NCI-H1105 treated with DMSO at 0.1 percent for 48 hours (cell line): ENCODE measurements around the gene SPECC1L.

Experiments
- DNase-seq: peaks from one replicate; lab custom pipeline; 2025; lab: John Stamatoyannopoulos, UW

Gene SPECC1L

GRCh38 chr22:24366701-24367100 is 96.1 kb downstream of the SPECC1L start:
- no peak for DNase-seq

DNA sequence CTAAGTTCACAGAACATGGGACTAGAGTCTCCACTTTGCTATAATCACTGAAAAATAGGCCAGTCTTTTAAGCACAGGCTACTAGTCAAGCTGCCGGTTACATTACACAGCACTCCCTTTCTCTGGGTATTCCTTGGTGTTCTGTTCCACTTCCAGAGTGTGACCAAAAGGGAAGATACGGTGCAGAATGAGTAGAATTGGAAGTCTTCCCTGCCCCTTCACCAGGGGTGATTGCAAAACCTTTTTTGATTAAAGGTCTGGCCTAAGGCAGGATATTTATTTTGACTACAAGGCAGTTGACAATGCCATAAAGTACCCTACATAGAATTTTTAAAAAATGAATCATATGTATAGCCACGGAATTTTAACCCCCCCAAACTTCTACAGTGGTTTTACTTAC is 97.2 kb downstream of the SPECC1L start:
- no peak for DNase-seq

DNA sequence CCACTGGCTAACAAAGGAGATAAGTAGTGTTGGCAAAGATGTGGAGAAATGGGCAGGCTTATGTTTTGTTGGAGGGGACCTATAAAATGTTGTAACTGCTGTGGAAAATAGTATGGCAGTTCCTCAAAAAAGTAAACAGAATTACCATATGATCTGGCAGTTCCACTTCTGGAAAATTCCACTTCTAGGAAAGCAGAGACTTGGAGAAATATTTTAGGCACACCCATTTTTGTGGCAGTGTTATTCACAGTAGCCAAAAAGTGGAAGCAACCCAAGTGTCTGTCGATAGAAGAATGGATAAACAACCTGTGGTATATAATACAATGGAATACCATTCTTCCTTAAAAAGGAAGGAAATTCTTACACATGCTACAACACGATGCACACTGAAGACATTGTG is 99.8 kb downstream of the SPECC1L start:
- no peak for DNase-seq

GRCh38 chr22:24376002-24376401 is 105.4 kb downstream of the SPECC1L start:
- DNase-seq, result no peak

- DNase-seq, result no peak
These were observed 106.0 kb downstream of the SPECC1L start for GRCh38 chr22:24376586-24376985.

DNA sequence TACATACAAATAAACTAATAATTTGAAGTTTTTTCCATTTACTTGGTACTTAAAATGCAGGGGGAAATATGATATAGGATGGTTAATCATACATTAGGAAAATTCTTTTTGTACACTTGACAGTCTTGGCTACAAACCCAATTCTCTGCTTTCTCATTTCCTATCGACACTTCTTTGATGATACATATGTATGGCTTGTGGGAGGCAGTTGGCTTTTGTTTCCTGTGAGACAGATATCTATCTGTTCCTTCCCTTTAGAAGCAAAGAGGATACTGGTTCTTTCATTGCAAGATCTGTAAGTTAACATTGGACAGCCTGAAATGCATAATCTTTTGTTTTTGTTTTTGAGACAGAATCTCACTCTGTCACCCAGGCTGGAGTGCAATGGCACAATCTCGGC is 108.9 kb downstream of the SPECC1L start:
- DNase-seq, result no peak

- DNase-seq, result no peak
These were observed 109.7 kb downstream of the SPECC1L start for GRCh38 chr22:24380220-24380904.

DNA sequence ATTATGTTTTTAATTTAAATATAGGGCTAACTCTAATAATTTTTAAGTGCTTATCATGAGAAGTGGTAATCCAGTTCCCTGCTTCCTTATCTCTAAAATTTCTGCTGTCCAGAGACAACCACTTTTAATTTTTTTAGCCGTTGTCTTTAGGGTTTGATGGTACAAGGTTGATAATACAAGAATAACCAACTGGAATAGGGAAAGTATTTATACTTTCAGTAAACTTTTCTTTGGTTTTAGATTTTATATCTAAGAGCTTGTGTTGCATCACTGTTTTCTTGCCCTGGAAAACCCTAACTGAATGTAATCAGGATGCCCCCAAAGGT is 110.2 kb downstream of the SPECC1L start:
- DNase-seq, result no peak

GRCh38 chr22:24383061-24383460 is 112.4 kb downstream of the SPECC1L start:
- DNase-seq, result no peak

DNA sequence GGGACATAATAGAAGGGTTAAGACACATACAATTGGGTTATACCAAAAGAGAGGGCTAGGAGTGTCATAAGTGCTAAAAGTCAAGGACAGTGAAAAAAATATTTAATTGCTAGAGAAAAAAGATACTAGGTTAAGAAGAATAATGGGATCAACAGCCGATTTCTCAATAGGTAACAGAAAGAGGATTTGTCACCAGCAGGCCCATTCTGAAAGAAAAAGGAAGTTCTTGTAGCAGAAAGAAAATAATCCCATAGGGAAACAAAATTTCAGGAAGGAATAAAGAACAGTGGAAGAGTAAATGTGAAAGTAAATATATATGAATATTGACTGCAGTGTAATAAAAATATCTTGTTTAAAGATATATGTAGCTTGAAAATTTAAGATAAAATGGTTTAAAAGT is 113.5 kb downstream of the SPECC1L start:
- DNase-seq, result no peak

DNA sequence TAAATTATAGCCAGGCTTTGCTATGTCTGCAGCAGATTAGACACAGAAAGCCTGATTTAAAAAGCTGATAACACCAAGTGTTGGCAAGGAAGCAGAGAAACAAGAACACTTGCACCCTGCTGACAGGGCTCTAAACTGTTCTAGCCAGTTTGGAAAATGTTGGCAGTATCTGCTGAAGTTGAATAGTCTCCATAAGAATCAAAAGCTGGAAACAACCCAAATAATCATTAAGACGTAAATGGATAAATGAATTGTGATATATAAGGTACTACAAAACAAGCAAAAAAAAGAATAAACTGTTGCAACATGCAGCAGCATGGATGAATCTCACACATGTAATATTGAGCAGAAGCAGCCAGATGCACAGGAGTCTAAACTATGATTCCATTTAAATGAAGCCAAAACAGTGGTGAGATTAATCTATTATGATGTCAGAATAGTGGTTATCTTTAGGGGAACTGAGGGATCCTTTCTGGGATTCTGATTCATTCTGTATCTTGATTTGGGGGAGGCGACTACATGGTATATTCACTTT is 116.4 kb downstream of the SPECC1L start:
- no peak for DNase-seq

GRCh38 chr22:24389680-24390079 is 119.0 kb downstream of the SPECC1L start:
- no peak for DNase-seq

GRCh38 chr22:24390156-24390555 is 119.5 kb downstream of the SPECC1L start:
- no peak for DNase-seq

DNA sequence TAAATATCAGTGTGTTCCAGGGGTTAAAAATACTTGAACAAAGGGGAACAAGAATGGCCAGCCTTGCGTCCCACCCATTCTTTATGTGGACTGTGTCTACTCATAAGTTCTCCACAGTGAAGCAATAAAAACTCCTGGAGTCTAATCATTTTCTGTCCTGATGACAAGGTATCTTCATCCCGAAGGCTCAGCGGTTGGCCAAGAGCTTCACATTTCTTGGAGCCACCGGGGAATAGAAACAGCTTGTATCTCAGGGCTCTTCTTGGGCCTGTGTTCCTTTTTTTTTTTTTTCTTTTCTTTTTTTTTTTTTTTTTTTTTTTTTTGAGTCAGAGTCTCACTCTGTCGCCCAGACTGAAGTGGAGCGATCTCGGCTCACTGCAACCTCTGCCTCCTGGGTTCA is 119.9 kb downstream of the SPECC1L start:
- no peak for DNase-seq

- DNase-seq, result no peak
These were observed 121.2 kb downstream of the SPECC1L start for GRCh38 chr22:24391836-24392217.

GRCh38 chr22:24392218-24392931 is 121.7 kb downstream of the SPECC1L start:
- DNase-seq, result no peak

GRCh38 chr22:24393012-24393559 is 122.5 kb downstream of the SPECC1L start:
- no peak for DNase-seq

GRCh38 chr22:24393848-24394247 is 123.2 kb downstream of the SPECC1L start:
- DNase-seq, result no peak

DNA sequence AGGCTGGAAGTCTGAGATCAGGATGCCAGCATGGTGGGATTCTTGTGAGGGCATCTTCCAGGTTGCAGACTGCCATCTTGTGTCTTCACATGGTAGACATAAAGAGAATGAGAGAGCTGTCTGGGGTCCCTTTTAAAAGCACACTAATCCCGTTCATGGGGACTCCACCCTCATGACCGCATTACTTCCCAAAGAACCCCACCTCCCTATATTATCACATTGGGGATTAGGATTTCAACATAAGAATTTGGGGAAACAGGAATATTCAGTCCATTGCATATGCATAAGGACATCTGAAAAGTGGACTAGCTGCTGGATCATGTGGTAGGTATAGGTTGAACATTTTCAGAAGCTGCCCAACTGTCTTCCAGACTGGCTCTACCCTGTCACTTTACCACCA is 123.6 kb downstream of the SPECC1L start:
- DNase-seq, result no peak

DNA sequence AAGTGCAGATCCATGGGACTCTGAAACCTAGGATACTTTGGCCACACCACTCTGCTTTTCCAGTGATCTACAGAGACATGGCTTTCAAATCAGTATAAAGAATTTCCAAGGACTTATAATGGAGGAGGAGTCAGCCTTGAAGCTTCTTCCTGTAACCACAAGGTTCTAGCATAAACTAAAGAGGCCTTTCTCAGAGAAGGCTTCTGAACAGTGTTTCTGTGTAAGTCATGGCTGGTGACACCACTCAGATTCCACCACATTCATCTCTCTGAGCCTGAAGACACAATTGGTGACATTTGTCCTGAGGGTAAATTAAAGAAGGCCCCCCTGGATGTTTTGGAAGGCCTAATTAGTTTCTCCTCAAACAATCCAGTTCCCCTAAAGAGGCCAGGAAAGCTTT is 127.8 kb downstream of the SPECC1L start:
- no peak for DNase-seq

DNA sequence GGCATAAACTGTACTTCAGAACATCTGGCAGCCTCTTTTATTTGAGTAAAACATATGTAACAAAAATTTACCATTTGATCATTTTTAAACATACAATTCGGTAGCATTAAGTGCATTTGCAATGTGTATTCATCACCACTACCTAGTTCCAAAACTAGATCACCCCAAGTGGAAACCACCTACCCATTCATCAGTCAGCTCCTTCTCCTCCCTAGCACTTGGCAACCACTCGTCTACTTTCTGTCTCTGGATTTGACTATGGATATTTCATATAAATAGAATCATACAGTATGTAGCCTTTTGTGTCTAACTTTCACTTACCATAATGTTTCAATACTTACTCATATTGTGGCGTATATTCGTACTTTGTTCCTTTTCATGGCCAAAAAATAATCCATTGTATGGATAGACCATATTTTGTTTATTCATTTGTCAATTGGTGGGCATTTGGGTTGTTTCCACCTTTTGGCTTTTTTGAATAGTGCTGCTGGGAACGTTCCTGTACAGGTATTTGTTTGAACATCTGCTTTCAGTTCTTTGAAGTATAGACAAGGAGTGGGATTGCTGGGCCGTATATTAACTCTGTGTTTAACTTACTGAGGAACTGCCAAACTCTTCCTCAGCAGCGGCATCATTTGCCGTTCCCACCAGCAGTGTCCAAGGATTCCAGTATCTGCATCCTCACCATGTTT is 129.5 kb downstream of the SPECC1L start:
- DNase-seq, result no peak

GRCh38 chr22:24400726-24401596 is 130.3 kb downstream of the SPECC1L start:
- DNase-seq, result no peak
